Uterus (tissue), 4 donors: ENCODE measurements around the gene UBAP1L. TPM values are rescaled to one million over a fixed set of nuclear protein-coding genes. Genes with fewer than 3 reads are reported as not detected.

ENCODE experiments used
- DNase-seq, 2 donors: peaks; one replicate each; pipeline ENCODE4 v3.0.0-alpha.2; 2019 to 2020
- H3K27ac ChIP-seq, 2 donors: fragments of 200-600 bp; sonication (generic); 1 replicate in 1 of 2; 2 replicates in 1 of 2; pipeline ENCODE4 v1.5.1; 2016 to 2018
- H3K27me3 ChIP-seq, 2 donors: fragments of 200-600 bp; sonication (generic); one replicate each; pipeline ENCODE4 v1.5.1; 2018 to 2019; ENCODE audit warnings: control low read depth in 1 of 2
- H3K36me3 ChIP-seq, 2 donors: fragments of 200-600 bp; sonication (generic); one replicate each; pipeline ENCODE4 v1.5.1; 2019; ENCODE audit warnings: control low read depth in 1 of 2
- H3K4me1 ChIP-seq, 2 donors: fragments of 200-600 bp; sonication (generic); one replicate each; pipeline ENCODE4 v1.5.1; 2018 to 2019; ENCODE audit warnings: control low read depth in 1 of 2
- H3K4me3 ChIP-seq, 2 donors: fragments of 200-600 bp; sonication (generic); 1 replicate in 1 of 2; 2 replicates in 1 of 2; pipeline ENCODE4 v1.5.1; 2018 to 2019; ENCODE audit warnings: mild to moderate bottlenecking in 1 of 2
- H3K9me3 ChIP-seq, 2 donors: fragments of 200-600 bp; sonication (generic); one replicate each; pipeline ENCODE4 v1.5.1; 2019; ENCODE audit warnings: control low read depth in 1 of 2
- CTCF ChIP-seq, 4 experiments: fragments of 200-600 bp in 2 of 4; fragments of 450-650 bp in 2 of 4; sonication (generic) in 2 of 4; IDR thresholded peaks; one replicate each; pipeline ENCODE4 v1.5.1; 2016 to 2019; ENCODE audit warnings: antibody characterized with exemption in 4 of 4, mild to moderate bottlenecking in 2 of 4, moderate library complexity in 1 of 4
- POLR2A ChIP-seq, 2 donors: fragments of 450-650 bp; IDR thresholded peaks; one replicate each; pipeline ENCODE4 v1.6.1; 2016; ENCODE audit warnings: antibody characterized with exemption in 2 of 2, mild to moderate bottlenecking in 1 of 2, moderate library complexity in 1 of 2
- intact Hi-C: fragments of 100-400 bp; cut with DNase I; formaldehyde crosslinking; loops from one replicate; pipeline ENCODE4 v1.15.1; 2023; ENCODE audit warnings: low total_unique reads
- total RNA-seq, 4 donors: library from RNA; depleted of rRNA in 3 of 4; stranded (reverse); fragments of >200 nt in 3 of 4; gene quantifications; one replicate each; pipeline versions ENCODE4 v1.1.0 to v1.2.4, GENCODE V29; 2014 to 2023
- donor health status: DM: yes; HTN: yes; CAD: no.

Gene UBAP1L
- total RNA-seq, 4 donors from 2014 or later, result 0.77 to 16.0 (median 3.8) TPM

- intact Hi-C loops, result no loop called here
- TF ChIP-seq POLR2A (IDR thresholded peaks at IDR 0.05), result peak; percentile 59 to 86
- TF ChIP-seq CTCF (IDR thresholded peaks at IDR 0.05), result no peak
- Histone ChIP-seq H3K27ac (peak within 1 kb of the TSS; percentile 80 to 98), H3K4me3 (peak within 1 kb of the TSS; percentile 43 to 58), H3K9me3 (no peaks in the 10 kb centered on the region), H3K36me3 (no peaks in the 10 kb centered on the region), H3K4me1 (peaks cover 16 to 31% of the 10 kb centered on the region in 2 donors), H3K27me3 (no peaks in the 10 kb centered on the region)
- peak; percentile 63 to 68 for DNase-seq
Measured at GRCh38 chr15:65067645-65068402, 47.2 kb downstream of the UBAP1L start, which contains the start of gene RASL12. Gene RASL12, minus strand, starts transcription at chr15:65067991. Its CDS starts 156 bp downstream, at chr15:65067835.

- H3K27me3 ChIP-seq, result no peaks in the 10 kb centered on the region
- H3K9me3 ChIP-seq, result no peaks in the 10 kb centered on the region
- no peak for DNase-seq
- intact Hi-C loops, result no loop called here
- TF ChIP-seq CTCF (IDR thresholded peaks at IDR 0.05) (no peak), POLR2A (IDR thresholded peaks at IDR 0.05) (no peak)
- peaks cover 16 to 27% of the 10 kb centered on the region in 2 donors for H3K4me1 ChIP-seq
- H3K27ac ChIP-seq, result peak overlapping the region; percentile 80 to 98
- peak overlapping the region; percentile 43 to 58 for H3K4me3 ChIP-seq
- no peaks in the 10 kb centered on the region for H3K36me3 ChIP-seq
Measured at GRCh38 chr15:65067317-65067644, 47.7 kb downstream of the UBAP1L start.

- no peaks in the 10 kb centered on the region for H3K36me3 ChIP-seq
- peaks cover 13 to 22% of the 10 kb centered on the region in 2 donors for H3K4me1 ChIP-seq
- TF ChIP-seq CTCF (IDR thresholded peaks at IDR 0.05) (no peak), POLR2A (IDR thresholded peaks at IDR 0.05) (peak in 1 of 2 donors; percentile 37)
- H3K4me3 ChIP-seq, result peak overlapping the region; percentile 43 to 58
- peak overlapping the region; percentile 80 to 98 for H3K27ac ChIP-seq
- peak; percentile 85 to 91 for DNase-seq
- intact Hi-C loops, result no loop called here
- H3K9me3 ChIP-seq, result no peaks in the 10 kb centered on the region
- H3K27me3 ChIP-seq, result no peaks in the 10 kb centered on the region
Measured at GRCh38 chr15:65066635-65067316, 48.2 kb downstream of the UBAP1L start.

- intact Hi-C loops, result no loop called here
- Histone ChIP-seq H3K27me3 (no peaks in the 10 kb centered on the region), H3K4me1 (peaks cover 13 to 15% of the 10 kb centered on the region in 2 donors), H3K36me3 (no peaks in the 10 kb centered on the region), H3K9me3 (no peaks in the 10 kb centered on the region), H3K4me3 (peak overlapping the region; percentile 43 to 58), H3K27ac (peak overlapping the region; percentile 80 to 98)
- no peak for TF ChIP-seq CTCF (IDR thresholded peaks at IDR 0.05)
- no peak for TF ChIP-seq POLR2A (IDR thresholded peaks at IDR 0.05)
- no peak for DNase-seq
Measured at GRCh38 chr15:65066001-65066634, 48.9 kb downstream of the UBAP1L start.
